HT-29 (cell line): ENCODE results near the gene LDHD. TPM values are rescaled to one million over a fixed set of nuclear protein-coding genes. Genes with fewer than 3 reads are reported as not detected.
A peak's percentile ranks its signal among the peaks of the same experiment; 100 is the strongest.

Source experiments
- DNase-seq: peaks from one replicate; pipeline ENCODE4 v3.0.0-alpha.2; 2015; ENCODE audit warnings: low spot score
- total RNA-seq: library from RNA; depleted of rRNA; stranded (reverse); fragments of >200 nt; shearing (Covaris generic); gene quantifications from 2 replicates; pipeline ENCODE4 v1.2.3, GENCODE V29; 2014; rRNA removed

The LDHD gene
- total RNA-seq, result 0.08 and 1.4 TPM in 2 replicates

- peak; percentile 60 for DNase-seq
Measured at GRCh38 chr16:75116081-75116910, at the start of gene LDHD. LDHD (minus strand) TSS chr16:75116780; CDS start chr16:75116720, 60 bp downstream.

GRCh38 chr16:75160386-75160785 is 43.8 kb upstream of the LDHD start:
- DNase-seq, result no peak

- DNase-seq, result no peak
Measured at GRCh38 chr16:75152635-75153034, 36.1 kb upstream of the LDHD start.

GRCh38 chr16:75151798-75152197 is 35.2 kb upstream of the LDHD start:
- no peak for DNase-seq

- DNase-seq, result peak; percentile 96
Measured at GRCh38 chr16:75148311-75149195, 32.0 kb upstream of the LDHD start, which contains the start of gene ZFP1. ZFP1 (plus strand) TSS chr16:75148524; CDS start chr16:75152952, 4,428 bp downstream.

GRCh38 chr16:75147968-75148310 is 31.4 kb upstream of the LDHD start:
- DNase-seq, result no peak

DNA sequence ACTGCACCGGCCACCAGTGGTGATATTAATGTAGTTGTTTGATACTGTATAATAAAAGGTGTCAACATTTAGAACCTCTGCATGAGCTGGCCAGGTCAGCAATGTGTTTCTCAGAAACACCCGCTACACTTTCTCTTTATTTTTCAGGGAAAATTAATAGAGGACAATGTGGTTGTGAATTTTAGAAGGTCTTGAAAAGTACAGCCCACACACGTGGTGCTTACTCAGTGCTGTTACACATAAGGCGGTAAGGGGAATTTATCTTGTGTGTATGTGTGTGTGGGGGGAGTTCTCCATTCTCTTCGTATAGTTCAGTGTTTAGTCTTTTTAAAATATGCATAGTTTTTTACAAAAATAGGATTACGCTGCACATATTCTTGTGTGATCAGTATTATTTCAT is 27.4 kb upstream of the LDHD start:
- DNase-seq, result no peak

GRCh38 chr16:75139498-75139897 is 22.9 kb upstream of the LDHD start:
- peak; percentile 4 for DNase-seq

DNA sequence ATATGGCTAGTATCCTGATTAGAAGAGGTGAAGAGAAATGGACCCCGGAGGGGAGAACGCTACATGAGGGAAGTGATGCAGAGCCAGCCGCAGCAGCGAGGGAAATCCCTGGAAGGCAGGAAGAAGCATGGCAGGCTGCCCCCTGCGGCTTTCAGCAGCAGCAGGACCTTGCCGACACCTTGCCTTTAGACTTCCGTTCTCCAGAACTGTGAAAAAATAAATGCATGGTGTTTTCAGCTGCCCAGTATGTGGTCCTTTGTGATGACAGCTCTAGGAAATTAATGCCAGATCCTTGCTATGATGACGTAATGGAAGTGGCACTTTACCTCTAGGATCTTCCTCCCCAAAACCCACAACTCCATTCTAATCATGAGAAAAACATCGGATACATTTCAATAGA is 22.1 kb upstream of the LDHD start:
- no peak for DNase-seq

- DNase-seq, result no peak
Measured at GRCh38 chr16:75138233-75138632, 21.7 kb upstream of the LDHD start.

DNA sequence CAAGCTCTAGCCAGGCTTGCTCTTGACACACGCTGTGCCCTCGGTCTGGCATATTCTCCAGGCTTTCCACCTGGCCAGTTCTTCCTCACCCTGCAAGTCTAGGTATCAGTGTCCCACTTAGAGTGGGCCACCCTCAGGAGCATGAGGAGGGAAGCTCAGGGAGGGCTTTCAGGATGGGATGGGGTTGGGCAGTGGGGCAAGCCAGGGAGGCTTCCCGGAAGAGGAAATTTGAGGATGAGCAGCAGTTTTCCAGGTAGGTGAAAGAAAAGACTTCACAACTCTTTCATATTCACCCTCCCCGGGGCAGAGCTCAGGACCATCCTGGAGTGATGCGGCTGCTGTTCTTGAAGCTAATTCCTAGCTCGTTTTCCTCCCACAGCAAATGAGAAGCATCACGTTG is 14.5 kb upstream of the LDHD start:
- DNase-seq, result no peak

- peak; percentile 34 for DNase-seq
Measured at GRCh38 chr16:75130150-75130771, 13.7 kb upstream of the LDHD start.

DNA sequence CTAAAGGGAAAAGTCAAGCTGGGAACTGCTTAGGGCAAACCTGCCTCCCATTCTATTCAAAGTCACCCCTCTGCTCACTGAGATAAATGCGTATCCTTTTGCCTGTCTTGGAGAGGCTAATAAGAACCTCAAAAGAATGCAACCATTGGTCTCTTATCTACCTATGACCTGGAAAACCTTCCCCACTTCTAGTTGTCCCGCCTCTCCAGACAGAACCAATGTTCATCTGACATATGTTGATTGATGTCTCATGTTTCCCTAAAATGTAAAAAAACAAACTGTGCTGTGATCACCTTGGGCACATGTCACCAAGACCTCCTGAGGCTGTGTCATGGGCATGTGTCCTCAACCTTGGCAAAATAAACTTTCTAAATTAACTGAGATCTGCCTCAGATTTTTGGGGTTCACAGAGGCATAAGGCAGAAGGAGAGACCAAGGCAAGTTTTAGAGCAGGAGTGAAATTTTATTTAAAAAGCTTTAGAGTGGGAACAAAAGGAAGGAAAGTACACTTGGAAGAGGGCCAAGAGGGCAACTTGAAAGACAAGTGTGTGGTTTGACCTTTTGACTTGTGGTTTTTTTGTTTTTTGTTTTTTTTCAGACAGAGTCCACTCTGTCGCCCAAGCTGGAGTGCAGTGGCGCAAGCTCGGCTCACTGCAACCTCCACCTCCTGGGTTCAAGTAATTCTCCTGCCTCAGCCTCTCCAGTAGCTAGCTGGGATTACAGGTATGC is 13.0 kb upstream of the LDHD start:
- DNase-seq, result peak; percentile 25

DNA sequence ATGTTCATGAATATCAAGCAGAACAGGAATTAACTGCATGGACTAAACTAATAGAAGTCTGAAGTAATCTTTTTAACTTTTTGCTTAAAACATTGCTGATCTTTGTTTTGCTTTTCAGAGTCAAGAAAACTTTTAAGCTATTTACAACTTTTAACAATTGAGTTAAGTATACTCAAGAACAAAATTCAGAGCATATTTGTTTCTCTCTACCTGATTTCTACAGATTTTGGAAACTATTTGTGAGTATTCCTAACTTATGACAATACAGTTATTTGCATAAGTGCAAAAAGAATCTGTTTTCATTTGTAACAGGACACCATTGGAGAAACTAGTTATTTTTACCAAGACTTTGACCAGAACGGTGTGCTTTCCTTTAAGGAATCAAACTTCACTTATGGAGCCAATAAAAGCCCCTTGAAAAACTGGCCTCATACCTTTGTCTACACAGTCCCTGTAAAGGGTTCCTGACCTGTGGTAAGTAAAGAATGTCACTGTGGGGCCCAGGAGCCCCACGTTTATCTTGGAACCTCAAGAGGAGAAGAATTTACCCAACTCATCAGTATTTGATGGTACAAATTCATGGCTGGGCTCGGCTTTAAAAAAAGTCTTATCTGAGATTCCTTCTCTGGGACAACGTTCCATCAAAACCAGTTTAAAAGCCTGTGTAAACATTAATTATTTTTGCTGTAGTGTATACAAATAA is 11.3 kb upstream of the LDHD start:
- no peak for DNase-seq

- DNase-seq, result no peak
Measured at GRCh38 chr16:75122609-75123008, 6.0 kb upstream of the LDHD start.

- no peak for DNase-seq
Measured at GRCh38 chr16:75121949-75122568, 5.5 kb upstream of the LDHD start.

DNA sequence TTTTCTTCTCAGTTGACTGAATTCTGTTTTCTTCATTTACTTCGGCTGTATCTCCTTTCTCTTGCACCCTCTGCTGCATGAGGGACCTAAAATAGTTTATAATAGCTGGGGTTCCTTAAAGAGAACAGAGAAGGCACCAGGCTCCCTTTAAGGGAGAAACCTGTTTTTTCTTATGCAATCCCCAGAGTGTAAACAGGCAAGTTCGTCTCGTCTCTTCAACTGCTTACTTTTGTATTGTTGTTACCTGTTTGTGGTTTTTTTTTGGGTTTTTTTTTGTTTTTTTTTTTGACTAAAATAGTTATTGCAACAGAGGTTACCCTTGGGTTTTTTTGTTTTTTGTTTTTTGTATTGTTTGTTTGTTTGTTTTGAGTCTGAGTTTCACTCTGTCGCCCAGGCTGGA is 3.7 kb upstream of the LDHD start:
- no peak for DNase-seq

DNA sequence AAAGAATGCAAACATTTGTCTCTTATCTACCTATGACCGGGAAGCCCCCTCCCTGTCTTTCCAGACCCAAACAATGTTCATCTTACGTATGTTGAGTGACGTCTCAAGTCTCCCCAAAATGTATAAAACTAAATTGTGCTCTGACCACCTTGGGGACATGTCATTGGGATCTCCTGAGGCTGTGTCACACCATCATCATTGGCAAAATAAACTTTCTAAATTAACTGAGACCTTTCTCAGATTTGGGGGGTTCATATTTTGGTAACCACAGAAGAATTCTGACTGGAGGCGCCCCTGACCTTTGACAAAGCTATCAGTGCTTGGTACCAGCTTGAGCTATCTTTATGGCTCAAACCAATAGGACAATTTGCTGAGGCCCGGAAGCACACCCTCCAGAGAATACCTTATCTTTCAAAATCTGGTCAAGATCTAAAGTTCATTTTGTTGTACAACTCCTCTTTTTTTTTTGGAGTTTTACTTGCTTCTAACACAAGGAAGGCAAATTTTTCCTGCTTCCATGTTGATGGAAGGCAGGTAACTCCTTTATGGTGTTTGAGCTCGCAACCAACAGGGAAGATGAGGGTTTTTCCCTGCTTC is 2.5 kb upstream of the LDHD start:
- DNase-seq, result no peak

DNA sequence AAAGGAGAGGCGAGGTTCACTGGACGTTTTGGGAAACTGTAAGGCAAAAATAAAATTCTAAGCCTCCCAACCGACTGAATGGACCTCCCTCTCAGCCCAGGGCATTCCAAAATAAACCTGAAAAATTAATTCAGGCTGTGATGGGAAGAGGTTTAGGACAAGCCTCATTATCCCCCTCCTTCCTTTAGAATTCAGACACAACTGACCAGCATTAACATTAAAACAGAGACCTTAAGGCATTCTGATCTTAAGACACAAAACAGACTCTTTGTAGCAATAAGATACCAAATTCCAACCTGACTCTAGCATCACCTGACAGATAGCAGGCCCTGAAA is 298 bp upstream of the LDHD start:
- DNase-seq, result no peak
